NCI-H524 (cell line): ENCODE data around the gene PLCZ1.
"Not testable (repeated sequence)": the region's sequence is repeated elsewhere in the genome, so short reads cannot be mapped to it uniquely, and the experiment has no call there.

ENCODE experiments used
- DNase-seq, 2 experiments: peaks; one replicate each; lab custom pipeline; 2025; lab: John Stamatoyannopoulos, UW

Gene PLCZ1, protein sequence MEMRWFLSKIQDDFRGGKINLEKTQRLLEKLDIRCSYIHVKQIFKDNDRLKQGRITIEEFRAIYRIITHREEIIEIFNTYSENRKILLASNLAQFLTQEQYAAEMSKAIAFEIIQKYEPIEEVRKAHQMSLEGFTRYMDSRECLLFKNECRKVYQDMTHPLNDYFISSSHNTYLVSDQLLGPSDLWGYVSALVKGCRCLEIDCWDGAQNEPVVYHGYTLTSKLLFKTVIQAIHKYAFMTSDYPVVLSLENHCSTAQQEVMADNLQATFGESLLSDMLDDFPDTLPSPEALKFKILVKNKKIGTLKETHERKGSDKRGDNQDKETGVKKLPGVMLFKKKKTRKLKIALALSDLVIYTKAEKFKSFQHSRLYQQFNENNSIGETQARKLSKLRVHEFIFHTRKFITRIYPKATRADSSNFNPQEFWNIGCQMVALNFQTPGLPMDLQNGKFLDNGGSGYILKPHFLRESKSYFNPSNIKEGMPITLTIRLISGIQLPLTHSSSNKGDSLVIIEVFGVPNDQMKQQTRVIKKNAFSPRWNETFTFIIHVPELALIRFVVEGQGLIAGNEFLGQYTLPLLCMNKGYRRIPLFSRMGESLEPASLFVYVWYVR

GRCh38 chr12:18737819-18738218 lies at the start of gene PLCZ1, which contains the start of gene CAPZA3:
PLCZ1 (minus strand) TSS chr12:18738012; CDS start chr12:18737371, 641 bp downstream.
CAPZA3 (plus strand) TSS chr12:18738119; CDS start chr12:18738269, 150 bp downstream.
- no peak for DNase-seq

- DNase-seq, result not testable (repeated sequence)
Measured at GRCh38 chr12:18785465-18785864, 47.7 kb upstream of the PLCZ1 start.

DNA sequence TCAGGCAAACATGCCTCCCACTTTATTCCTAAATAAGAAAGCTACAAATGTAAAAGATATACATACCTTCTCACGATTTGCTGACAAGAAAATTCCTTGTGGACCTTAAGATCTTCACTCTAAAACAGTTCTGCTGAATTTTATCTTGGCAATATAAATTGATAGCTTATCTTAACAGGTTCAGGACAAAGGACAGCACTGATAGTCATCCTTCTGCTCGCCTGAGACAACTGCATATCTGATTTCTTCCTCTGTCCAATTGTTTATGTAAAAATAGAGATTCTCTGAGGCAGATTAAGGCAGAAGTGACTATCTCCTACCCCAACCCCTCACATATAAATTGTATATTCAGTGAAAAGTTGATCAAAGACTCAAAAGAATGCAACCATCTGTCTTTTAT lies 45.0 kb upstream of the PLCZ1 start:
- DNase-seq, result no peak

GRCh38 chr12:18766479-18766878 lies 28.7 kb upstream of the PLCZ1 start:
- DNase-seq, result not testable (repeated sequence)

GRCh38 chr12:18755341-18755740 lies 17.5 kb upstream of the PLCZ1 start:
- no peak for DNase-seq

DNA sequence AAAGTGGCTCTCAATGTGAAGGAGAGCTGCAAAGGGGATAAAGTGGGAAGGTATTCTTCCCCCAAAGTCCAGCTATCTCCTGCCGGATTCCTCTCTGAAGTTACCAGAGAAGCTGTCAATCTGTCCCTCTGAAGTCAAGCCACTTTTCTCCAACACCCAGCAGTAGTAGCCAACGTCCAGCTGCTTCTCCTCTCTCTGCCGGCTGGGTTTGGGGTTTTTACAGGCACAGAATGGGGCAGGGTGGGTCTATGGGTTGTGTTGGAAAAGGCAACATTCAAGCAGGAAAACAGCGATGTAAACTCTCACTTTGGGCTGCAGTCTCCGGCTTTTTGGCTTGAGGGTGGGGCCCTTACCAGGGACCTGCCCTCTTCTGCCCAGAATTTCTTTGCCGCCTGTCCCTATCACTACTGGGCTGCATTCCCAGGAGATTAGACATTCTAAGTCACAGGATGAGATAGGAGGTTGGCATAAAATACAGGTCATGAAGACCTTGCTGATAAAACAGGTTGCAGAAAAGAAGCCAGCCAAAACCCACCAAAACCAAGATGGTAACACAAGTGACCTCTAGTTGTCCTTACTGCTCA lies 16.4 kb upstream of the PLCZ1 start:
- DNase-seq, result no peak

GRCh38 chr12:18753481-18754123 lies 15.8 kb upstream of the PLCZ1 start:
- DNase-seq, result no peak

- peak in 1 of 2 experiments; percentile 40 for DNase-seq
Measured at GRCh38 chr12:18752947-18753346, 15.1 kb upstream of the PLCZ1 start.

GRCh38 chr12:18752280-18752920 lies 14.6 kb upstream of the PLCZ1 start:
- peak in 1 of 2 experiments; percentile 5 for DNase-seq

DNA sequence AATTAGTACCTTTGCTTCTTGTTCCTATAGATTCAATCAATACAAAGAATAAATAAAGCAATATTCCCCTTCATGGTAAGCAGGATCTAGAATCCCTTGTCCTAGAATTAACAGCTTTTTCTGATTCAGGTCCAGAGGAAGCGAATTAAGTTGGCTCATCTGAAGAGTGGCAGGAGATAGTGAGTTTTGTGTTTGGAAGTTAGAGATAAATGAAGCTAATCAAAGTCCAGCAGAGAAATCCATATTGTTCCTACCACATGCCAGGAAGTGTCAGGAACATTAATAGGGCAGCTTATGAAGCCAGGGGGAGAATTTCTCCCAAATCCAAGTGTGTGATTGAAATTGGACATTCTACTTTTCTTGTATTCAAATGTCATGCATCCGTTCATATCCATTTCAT lies 14.1 kb upstream of the PLCZ1 start:
- no peak for DNase-seq

- DNase-seq, result no peak
Measured at GRCh38 chr12:18750085-18750484, 12.3 kb upstream of the PLCZ1 start.

GRCh38 chr12:18749386-18749957 lies 11.7 kb upstream of the PLCZ1 start:
- DNase-seq, result no peak

DNA sequence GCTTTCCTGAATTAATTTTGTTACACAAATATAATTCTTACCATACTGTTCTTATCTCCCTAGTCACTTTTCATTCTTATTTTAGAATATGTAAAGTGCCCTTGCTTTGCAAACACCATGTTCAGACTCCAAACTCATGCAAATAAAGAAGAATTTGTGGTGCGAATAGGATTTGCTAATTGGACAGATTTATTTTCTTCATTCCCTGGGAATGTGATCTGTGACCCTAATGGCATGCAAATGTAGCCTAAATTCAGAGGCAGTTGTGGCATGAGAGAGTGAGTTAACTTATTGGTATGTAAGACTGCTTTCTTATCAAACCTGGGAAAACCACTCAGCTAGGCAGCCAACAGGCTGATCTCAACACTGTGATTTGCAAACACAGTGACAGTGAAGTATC lies 10.1 kb upstream of the PLCZ1 start:
- no peak for DNase-seq

- no peak for DNase-seq
Measured at GRCh38 chr12:18731156-18731555, 6.7 kb downstream of the PLCZ1 start.

- DNase-seq, result no peak
Measured at GRCh38 chr12:18723752-18724151, 14.1 kb downstream of the PLCZ1 start.

- DNase-seq, result no peak
Measured at GRCh38 chr12:18721452-18721851, 16.4 kb downstream of the PLCZ1 start.

- DNase-seq, result no peak
Measured at GRCh38 chr12:18720690-18721089, 17.1 kb downstream of the PLCZ1 start.

- DNase-seq, result no peak
Measured at GRCh38 chr12:18719922-18720510, 17.8 kb downstream of the PLCZ1 start.

GRCh38 chr12:18718462-18718861 lies 19.4 kb downstream of the PLCZ1 start:
- no peak for DNase-seq

DNA sequence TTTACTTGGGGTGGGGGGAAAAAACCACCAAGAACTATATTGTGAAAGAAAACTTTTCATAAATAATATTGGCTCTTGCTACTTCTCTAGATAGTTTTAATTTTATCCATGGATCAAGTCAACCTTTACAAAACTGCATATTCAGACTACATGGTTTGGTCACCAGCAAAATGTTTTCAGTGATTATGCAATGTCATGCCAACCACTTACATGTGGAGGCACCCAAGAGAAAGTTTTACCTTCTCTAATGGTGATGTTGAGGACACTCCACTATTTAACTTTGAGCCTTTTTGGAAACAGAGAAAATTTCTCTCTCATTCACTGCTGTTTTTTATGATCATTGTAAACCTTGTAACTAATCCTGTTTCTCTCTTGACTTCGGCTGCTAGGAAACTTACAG lies 21.6 kb downstream of the PLCZ1 start:
- no peak for DNase-seq

DNA sequence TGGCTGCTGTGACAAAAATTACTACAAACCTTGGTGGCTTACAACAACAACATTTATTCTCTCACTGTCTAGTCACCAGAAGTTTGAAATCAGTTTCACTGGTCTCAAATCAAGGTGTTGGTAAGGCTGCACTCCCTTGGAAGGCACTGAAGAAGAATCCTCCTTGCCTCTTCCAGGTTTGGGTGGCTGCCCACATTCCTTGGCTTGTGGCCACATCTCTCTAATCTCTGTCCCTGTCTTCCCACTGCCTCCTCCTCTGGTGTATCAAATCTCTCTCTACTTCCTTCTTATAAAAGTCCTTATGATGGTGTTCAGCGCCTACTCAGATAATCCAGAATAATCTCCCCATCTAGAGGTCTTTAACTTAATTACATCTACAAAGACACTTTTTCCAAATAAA lies 31.0 kb downstream of the PLCZ1 start:
- DNase-seq, result no peak
